ENCODE data around the gene ARMC3. TPM values are rescaled to one million over a fixed set of nuclear protein-coding genes. Genes with fewer than 3 reads are reported as not detected.
A peak's percentile ranks its signal among the peaks of the same experiment; 100 is the strongest.

ARMC3 gene
- total and polyA plus RNA-seq, 8 donors: 0.05 to 0.25 TPM; not detected in 6

GRCh38 chr10:23051855-23052331 is 124.0 kb downstream of the ARMC3 start:
- Histone ChIP-seq H3K4me3 (no peak overlapping the region), H3K4me1 (no peaks in the 10 kb centered on the region), H3K36me3 (no peaks in the 10 kb centered on the region), H3K9me3 (no peaks in the 10 kb centered on the region), H3K27ac (no peak overlapping the region), H3K27me3 (no peaks in the 10 kb centered on the region)
- TF ChIP-seq CTCF (IDR thresholded peaks at IDR 0.05): no peak
- WGBS, 2 donors: 89 to 93% methylated on average over 5 of the region's 5 CpGs
- intact Hi-C loops (cut with DNase I): no loop called here
- DNase-seq (no peak), ATAC-seq (no peak), FAIRE-seq (no peak)

GRCh38 chr10:23053036-23053435 is 125.2 kb downstream of the ARMC3 start:
- H3K9me3 ChIP-seq: no peaks in the 10 kb centered on the region
- H3K4me3 ChIP-seq: no peak overlapping the region
- no peaks in the 10 kb centered on the region for H3K27me3 ChIP-seq
- H3K4me1 ChIP-seq: no peaks in the 10 kb centered on the region
- no peak overlapping the region for H3K27ac ChIP-seq
- WGBS, 2 donors: 39 to 54% methylated on average over 1 of the region's 1 CpG
- intact Hi-C loops (cut with DNase I): no loop called here
- FAIRE-seq (no peak), ATAC-seq (peak in 2 of 4 donors; percentile 46 to 52), DNase-seq (no peak)
- no peak for TF ChIP-seq CTCF (IDR thresholded peaks at IDR 0.05)
- H3K36me3 ChIP-seq: no peaks in the 10 kb centered on the region

- no peak for ATAC-seq
- TF ChIP-seq CTCF (IDR thresholded peaks at IDR 0.05): no peak
These were observed 127.8 kb downstream of the ARMC3 start for GRCh38 chr10:23055424-23056185.

GRCh38 chr10:23056186-23056579 is 128.3 kb downstream of the ARMC3 start:
- H3K27ac ChIP-seq: no peak overlapping the region
- H3K4me1 ChIP-seq: no peaks in the 10 kb centered on the region
- WGBS, 2 donors: 70 to 71% methylated on average over 3 of the region's 3 CpGs
- H3K27me3 ChIP-seq: no peaks in the 10 kb centered on the region
- no peaks in the 10 kb centered on the region for H3K36me3 ChIP-seq
- ATAC-seq (peak in 1 of 4 donors; percentile 26), DNase-seq (no peak), FAIRE-seq (no peak)
- intact Hi-C loops (cut with DNase I): no loop called here
- TF ChIP-seq CTCF (IDR thresholded peaks at IDR 0.05): no peak
- H3K4me3 ChIP-seq: no peak overlapping the region
- no peaks in the 10 kb centered on the region for H3K9me3 ChIP-seq

More at GRCh38 chr10:23055424-23056185, 127.8 kb downstream of the ARMC3 start:
- intact Hi-C loops (cut with DNase I): no loop called here
- FAIRE-seq (no peak), DNase-seq (no peak)
- 49 to 58% methylated on average over 7 of the region's 7 CpGs for WGBS, 2 donors
- Histone ChIP-seq H3K27ac (no peak overlapping the region), H3K9me3 (no peaks in the 10 kb centered on the region), H3K27me3 (no peaks in the 10 kb centered on the region), H3K4me1 (no peaks in the 10 kb centered on the region), H3K36me3 (no peaks in the 10 kb centered on the region), H3K4me3 (no peak overlapping the region)

- no peak overlapping the region for H3K27ac ChIP-seq
- H3K27me3 ChIP-seq: no peaks in the 10 kb centered on the region
- TF ChIP-seq CTCF (IDR thresholded peaks at IDR 0.05): no peak
- H3K4me3 ChIP-seq: no peak overlapping the region
- no peak for ATAC-seq
- H3K4me1 ChIP-seq: no peaks in the 10 kb centered on the region
- FAIRE-seq: no peak
- intact Hi-C loops (cut with DNase I): no loop called here
- 58 to 77% methylated on average over 3 of the region's 3 CpGs for WGBS, 2 donors
- no peak for DNase-seq
- no peaks in the 10 kb centered on the region for H3K9me3 ChIP-seq
- H3K36me3 ChIP-seq: no peaks in the 10 kb centered on the region
These were observed 130.5 kb downstream of the ARMC3 start for GRCh38 chr10:23058366-23058765.
